Skin of body (tissue), 2 donors: ENCODE data around the gene DDIT3. TPM values are rescaled to one million over a fixed set of nuclear protein-coding genes. Genes with fewer than 3 reads are reported as not detected.
"Not testable (repeated sequence)": the region's sequence is repeated elsewhere in the genome, so short reads cannot be mapped to it uniquely, and the experiment has no call there.

ENCODE experiments used
- DNase-seq: peaks from one replicate; lab custom pipeline; 2025; lab: John Stamatoyannopoulos, UW
- total RNA-seq: library from RNA; depleted of rRNA; stranded (reverse); fragments of >200 nt; gene quantifications from one replicate; pipeline ENCODE4 v1.2.3, GENCODE V29; 2014

Gene DDIT3
- 38.4 TPM for total RNA-seq

DNA sequence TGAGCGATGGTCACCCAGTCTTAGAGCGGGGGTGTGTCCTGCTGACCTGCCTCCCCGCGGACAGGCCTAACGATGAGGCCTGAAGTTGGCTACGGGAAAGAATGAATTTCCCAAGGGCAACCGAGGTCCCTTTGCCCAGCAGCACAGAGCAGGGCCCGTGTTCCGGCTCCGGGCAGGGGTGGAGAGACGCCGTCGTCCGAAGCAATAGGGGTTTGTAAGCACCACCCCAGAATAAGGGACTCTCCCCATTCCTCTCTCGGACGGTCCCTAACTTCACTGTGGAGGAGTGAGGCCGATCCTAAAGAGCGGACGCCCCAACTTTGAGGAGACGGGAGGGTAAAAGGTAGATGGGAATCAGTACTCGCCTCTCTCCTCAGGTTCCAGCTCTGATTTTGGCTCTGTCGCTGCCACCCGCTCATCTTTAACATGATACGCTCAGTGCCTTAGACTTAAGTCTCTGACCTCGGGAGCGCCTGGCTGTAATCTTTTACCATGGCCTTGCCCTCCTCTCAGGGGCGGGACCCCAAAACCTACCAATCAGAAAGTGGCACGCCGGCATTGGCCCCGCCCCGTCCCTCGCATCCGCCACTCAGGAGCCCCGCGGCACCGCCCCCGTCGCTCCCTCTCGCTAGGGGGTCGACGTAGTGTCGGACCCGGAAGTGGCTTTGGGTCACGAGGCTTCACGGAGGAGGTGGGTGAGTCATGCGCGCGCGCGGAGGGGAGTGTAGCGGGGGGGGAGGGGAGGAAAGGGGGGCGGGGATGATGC is at the start of gene DDIT3:
DDIT3 (minus strand) TSS at position 462 of the 766 bp plus-strand sequence. CDS start 3,108 bp downstream, outside the sequence.
- peak; percentile 99 for DNase-seq

- no peak for DNase-seq
Measured at GRCh38 chr12:57569858-57570257, 49.5 kb upstream of the DDIT3 start.

DNA sequence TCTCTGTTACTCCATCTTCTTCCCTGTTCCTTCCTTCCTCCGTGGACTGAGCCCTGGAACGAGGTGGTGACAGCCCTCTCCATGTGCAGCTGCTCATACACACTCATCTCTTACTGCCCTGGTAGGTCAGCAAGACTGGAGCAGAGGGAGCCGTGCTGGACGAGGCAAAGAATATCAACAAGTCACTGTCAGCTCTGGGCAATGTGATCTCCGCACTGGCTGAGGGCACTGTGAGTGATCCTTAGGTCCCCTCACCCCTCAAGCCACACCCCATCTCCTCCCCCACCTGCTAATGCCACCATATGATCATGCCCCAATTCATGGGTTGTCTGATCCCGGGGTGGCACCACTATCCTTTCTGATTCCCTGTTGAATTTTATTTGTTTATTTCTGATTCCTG is 48.5 kb upstream of the DDIT3 start:
- DNase-seq, result no peak

GRCh38 chr12:57564178-57564740 is 43.9 kb upstream of the DDIT3 start:
- no peak for DNase-seq

GRCh38 chr12:57563358-57563757 is 43.0 kb upstream of the DDIT3 start:
- DNase-seq, result no peak

GRCh38 chr12:57561117-57561516 is 40.8 kb upstream of the DDIT3 start:
- not testable (repeated sequence) for DNase-seq

- no peak for DNase-seq
Measured at GRCh38 chr12:57560516-57560915, 40.2 kb upstream of the DDIT3 start.

DNA sequence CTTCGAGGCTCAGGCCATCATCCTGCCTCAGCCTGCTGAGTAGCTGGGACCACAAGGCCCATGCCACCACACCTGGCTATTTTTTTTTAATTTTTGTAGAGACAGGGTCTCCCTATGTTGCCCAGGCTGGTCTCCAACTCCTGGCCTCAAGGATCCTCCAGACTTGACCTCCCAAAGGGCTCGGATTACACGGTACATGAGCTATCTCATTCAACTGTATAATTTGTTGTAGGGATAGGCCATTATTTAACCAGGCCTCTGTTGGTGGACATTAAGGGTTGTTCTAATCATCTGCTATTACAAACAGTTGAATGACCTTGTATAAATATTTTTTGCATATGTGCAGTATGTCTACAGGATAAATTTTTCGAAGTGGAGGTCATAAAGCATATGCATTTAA is 38.5 kb upstream of the DDIT3 start:
- no peak for DNase-seq

DNA sequence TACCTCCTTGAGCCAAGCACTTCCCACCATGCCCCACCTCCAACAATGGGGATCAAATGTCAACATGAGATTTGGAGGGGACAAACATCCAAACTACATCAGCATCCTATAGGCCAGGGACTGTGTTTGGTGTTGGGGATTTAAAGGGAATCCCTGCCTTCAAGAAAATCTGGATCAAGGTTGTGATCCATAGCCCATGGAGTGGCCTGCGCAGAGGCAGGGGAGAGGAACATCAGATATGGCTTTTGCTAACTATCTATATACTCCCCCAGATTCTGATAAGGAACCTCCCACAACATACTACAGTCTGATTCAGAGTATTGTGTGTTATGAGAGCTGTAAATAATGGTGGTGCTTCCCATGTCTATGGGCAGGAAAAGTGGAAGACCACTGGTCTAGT is 34.6 kb upstream of the DDIT3 start:
- DNase-seq, result no peak

- no peak for DNase-seq
Measured at GRCh38 chr12:57554453-57554852, 34.1 kb upstream of the DDIT3 start.

- no peak for DNase-seq
Measured at GRCh38 chr12:57553343-57554202, 33.3 kb upstream of the DDIT3 start.

- no peak for DNase-seq
Measured at GRCh38 chr12:57552835-57553313, 32.6 kb upstream of the DDIT3 start.

GRCh38 chr12:57552306-57552651 is 32.0 kb upstream of the DDIT3 start:
- DNase-seq, result no peak

DNA sequence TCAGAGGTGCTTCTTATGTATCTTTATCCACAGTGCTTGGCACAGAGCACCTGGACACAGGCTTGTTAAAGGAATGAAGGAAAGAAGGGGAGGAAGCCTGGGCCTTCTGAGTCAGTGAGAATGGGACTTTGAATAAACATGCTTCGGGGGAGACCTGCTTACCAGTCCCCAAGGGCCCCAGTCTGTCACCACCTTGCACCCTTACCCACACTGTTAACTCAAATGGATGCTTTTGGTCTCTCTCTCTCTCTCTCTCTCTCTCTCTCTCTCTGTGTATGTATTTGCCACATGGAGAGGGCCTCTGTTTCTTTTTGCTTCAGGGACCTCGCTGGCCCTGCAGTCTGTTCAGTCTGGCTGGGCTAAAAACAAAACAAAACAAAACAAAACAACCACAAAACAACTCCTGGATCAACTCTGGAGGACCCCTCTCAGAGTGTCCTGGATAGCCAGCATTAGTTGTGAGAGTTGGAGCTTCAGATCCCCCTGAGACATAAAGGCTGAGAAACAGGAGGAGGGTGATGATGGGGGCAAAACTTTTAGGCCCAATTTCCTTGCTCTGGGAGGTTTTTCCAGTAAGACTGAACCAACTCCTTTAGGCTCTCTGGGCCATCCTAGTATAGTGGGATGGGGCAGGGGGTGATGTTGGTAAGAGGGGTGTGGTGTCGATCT is 31.5 kb upstream of the DDIT3 start:
- no peak for DNase-seq

DNA sequence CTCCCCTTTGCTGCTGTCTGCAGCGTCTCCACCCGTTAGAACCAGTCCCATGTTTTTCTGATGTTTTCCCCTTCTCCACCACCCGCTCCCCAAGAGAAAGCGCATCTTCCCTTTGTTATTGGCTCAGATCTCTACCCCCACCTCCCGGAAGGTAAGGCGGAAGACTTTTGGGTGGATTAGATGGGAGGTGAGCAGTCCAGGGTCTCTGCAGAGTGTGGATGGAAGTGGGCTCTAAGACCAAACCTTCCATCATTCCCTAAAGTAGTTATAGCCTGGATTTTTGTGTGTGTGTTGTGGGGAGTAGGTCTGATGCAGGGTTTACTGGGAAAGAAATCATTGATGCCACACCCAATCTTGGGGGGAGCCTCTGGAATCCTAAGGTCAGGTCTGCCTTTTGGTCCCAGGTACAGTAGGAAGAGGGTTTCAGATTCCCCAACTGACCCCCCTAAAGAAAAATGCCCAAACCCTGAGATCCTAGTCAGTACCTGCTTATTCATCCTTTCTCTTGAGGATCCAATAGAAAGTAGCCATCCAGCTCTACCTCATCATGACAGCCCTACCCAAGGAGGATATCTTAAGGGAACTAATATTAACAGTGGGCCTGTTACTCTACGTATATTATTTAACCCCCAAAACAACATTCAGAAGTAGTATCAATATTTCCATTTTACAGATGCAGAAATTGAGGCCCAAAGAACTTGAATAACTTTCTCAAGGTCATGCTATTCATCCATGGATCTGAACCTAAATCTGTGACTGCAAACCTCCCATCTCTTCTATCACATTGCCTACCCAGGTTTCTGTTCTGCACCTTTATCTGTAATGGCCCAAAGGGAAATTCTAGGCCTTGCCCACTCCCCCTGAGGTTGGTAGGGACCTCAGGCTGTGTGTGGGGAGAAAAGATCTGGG is 30.6 kb upstream of the DDIT3 start:
- DNase-seq, result no peak

DNA sequence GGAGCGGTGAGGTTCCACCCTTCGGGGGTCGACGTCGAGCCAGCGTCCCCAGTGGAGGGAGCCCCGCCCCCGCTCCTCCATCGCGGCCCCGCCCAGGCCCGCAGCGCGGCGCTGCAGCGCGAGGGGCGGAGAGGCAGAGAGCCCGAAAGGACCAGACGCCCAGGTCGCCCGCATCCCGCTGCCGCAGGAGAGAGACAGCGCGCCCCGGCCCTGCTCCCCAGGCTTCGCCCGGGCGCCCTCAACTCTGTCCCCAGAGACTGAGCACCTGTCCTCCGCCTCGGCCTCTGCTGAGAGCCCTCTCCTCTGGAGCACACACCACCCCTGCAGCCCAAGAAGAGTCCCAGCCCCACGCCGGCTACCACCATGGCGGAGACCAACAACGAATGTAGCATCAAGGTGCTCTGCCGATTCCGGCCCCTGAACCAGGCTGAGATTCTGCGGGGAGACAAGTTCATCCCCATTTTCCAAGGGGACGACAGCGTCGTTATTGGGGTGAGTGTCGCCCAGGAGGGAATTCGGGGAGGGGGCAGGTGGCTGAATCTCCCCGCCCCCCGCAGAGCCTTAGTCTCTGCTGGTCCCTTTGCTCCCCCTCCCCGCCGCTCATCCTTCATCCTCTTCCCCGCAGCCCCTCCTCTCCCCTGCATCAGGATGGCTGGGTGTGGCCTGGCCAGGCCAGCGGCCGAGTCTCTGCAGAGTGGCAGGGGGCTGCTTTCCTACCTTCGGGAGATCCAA is 29.8 kb upstream of the DDIT3 start, which contains the start of gene KIF5A:
KIF5A (plus strand) TSS at position 136 of the 732 bp plus-strand sequence; CDS start at position 364, 228 bp downstream.
- no peak for DNase-seq

DNA sequence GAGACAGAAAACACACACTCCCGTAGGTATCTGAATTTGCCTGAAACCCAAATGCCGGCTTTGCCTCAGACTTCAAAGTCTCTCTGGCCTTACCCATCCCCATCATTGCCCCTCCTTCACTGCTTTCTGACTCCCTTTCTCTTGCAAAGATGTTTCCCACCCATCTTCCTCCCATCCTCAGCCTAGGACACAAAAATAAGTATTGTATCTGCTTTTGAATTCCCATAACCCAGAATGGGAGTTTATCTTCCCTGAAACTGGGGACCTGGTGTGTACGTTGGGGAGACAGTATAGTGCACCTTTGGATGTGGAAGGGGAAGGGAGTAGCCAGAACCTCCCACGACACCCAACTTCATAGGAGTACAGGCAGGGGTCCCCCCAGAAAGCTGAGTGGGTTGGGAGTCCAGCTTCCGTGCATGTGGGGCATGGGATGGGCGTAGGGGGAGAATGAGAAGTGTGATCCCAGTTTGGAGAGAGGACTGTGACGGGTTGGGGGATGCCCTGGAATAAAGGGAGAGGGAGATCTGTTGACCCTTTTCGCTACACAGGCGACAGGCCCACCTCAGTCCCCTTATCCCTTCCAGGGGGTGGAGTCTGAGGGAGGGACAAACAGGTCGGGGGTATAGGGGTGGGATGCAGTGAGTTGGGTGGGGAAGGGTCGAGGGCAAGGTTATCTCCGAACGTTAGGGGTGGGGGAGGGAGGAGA is 29.0 kb upstream of the DDIT3 start:
- DNase-seq, result no peak

DNA sequence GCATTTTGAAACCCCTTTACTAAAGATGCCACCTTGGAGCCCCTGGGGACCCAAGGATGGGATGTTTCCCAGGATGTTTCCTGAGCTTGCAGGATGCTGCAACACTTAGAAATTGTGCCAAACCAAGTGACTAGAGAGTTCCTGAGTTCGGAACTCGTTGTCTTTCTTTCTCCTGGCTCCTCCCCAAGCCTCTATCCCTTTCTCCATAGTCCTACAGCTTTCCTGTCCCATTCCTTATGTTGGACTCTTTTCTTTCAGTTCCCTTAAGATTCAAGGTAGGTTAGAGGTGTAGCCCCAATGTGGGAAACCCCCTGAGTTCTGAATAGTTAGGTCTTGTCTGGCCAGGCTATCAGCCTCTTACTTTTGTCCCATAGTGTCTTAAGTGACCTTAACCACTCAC is 28.2 kb upstream of the DDIT3 start:
- DNase-seq, result no peak

DNA sequence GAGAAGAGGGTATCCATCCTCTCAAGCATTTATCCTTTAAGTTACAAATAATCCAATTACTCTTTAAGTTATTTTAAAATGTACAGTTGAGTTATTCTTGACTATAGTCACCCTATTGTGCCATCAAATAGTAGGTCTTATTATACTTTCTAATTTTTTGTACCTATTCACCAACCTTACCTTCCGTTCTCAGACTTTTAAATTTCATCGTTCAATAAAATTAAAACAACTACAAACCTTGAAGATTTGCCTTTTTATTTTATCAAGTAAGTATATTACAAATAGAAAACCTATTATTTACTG is 27.6 kb upstream of the DDIT3 start:
- DNase-seq, result no peak
